ENCODE measurements around the gene RASD2. TPM values are rescaled to one million over a fixed set of nuclear protein-coding genes. Genes with fewer than 3 reads are reported as not detected.

Gene RASD2
- total and polyA plus RNA-seq, 8 donors, result 0.28 to 1.4 (median 0.59) TPM

DNA sequence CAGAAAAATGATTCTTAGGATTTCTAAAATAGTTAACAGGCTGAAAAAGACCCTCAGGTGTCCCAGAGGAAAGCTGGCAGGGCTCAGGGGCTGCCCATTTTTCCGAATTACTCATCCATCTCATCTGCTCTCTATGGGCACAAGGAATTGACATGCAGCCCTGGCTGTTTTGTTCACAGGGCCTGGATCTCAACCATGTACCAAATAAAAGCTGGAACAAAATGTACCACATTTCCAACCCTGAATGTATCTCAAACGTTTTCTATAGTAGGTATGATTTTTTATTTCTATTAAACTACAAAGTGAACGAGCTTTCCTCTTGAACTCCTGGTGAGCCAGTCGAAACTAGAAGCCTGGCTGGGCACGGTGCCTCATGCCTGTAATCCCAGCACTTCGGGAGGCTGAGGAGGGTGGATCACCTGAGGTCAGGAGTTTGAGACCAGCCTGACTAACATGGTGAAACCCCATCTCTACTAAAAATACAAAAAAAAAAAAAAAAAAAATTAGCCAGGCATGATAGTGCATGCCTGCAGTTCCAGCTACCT, 43.8 kb upstream of the RASD2 start:
- no peak for DNase-seq
- Histone ChIP-seq H3K9me3 (no peaks in the 10 kb centered on the region), H3K4me1 (no peaks in the 10 kb centered on the region), H3K27ac (no peak overlapping the region), H3K27me3 (no peaks in the 10 kb centered on the region), H3K36me3 (no peaks in the 10 kb centered on the region), H3K4me3 (no peak overlapping the region)
- 61 to 66% methylated on average over 6 of the region's 6 CpGs for WGBS, 2 donors
- no peak for ATAC-seq
- FAIRE-seq, result no peak
- TF ChIP-seq, protein P1, sequence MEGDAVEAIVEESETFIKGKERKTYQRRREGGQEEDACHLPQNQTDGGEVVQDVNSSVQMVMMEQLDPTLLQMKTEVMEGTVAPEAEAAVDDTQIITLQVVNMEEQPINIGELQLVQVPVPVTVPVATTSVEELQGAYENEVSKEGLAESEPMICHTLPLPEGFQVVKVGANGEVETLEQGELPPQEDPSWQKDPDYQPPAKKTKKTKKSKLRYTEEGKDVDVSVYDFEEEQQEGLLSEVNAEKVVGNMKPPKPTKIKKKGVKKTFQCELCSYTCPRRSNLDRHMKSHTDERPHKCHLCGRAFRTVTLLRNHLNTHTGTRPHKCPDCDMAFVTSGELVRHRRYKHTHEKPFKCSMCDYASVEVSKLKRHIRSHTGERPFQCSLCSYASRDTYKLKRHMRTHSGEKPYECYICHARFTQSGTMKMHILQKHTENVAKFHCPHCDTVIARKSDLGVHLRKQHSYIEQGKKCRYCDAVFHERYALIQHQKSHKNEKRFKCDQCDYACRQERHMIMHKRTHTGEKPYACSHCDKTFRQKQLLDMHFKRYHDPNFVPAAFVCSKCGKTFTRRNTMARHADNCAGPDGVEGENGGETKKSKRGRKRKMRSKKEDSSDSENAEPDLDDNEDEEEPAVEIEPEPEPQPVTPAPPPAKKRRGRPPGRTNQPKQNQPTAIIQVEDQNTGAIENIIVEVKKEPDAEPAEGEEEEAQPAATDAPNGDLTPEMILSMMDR (IDR thresholded peaks at IDR 0.05), result no peak
- intact Hi-C loops (cut with DNase I), result no loop called here

DNA sequence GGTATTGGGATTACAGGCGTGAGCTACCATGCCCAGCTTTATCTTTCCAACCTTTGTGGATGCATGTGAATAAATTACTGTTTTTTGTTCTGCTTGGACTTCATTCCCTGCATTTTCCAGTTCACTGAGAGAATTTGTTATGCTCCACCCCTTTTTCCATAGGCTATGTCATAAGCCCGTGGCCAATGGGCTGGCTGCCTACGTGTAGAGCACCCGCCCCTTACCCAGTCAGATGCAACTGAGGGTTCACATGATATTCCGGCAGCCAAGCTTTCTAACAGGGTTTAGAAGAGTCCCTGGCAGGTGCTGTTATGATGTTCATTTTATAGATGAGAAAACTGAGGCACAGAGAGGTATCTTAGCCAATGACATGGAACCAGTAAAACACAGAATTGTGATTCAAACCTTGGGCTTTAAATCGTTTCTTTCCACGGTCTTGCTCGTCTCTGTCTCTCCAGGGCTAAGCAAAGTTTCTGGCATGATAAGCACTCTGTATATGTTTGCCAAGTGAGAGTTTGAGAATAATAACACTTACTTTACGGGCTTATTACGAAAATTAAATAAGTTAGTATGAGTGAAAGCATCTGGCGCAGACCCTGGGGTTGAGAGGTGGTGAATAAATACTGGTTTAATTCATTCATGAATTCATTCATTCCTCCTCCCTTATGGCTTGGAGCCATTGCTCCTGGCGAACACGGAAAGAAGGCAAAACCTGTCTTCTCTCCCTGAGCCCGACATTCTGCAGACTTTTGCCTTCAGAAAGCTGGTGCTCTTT, 42.4 kb upstream of the RASD2 start:
- Histone ChIP-seq H3K9me3 (no peaks in the 10 kb centered on the region), H3K27me3 (no peaks in the 10 kb centered on the region), H3K36me3 (no peaks in the 10 kb centered on the region), H3K4me3 (no peak overlapping the region), H3K27ac (no peak overlapping the region), H3K4me1 (no peaks in the 10 kb centered on the region)
- WGBS, 2 donors, result 46 to 54% methylated on average over 14 of the region's 14 CpGs
- FAIRE-seq (no peak), DNase-seq (no peak), ATAC-seq (no peak)
- intact Hi-C loops (cut with DNase I), result no loop called here
- TF ChIP-seq, protein P1 (IDR thresholded peaks at IDR 0.05), result no peak

DNA sequence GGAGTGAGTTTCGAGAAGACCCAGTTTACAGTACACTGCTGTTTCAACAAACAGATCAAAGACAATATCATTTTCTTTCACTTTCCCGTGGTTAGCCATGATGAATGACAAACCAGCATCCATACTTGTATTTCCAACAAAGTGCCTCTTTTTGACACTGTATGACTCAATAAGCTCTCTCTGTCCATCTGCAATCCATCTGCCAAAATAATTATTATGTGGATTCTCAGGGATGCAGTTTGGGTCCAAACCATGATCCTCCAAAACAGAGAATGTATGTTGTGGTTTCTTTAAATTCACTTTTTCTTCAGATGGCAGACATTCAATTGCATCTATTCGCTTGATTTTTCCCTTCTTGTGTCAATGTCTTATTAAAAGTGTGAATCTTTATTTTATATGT, 37.8 kb upstream of the RASD2 start:
- intact Hi-C loops (cut with DNase I), result no loop called here

DNA sequence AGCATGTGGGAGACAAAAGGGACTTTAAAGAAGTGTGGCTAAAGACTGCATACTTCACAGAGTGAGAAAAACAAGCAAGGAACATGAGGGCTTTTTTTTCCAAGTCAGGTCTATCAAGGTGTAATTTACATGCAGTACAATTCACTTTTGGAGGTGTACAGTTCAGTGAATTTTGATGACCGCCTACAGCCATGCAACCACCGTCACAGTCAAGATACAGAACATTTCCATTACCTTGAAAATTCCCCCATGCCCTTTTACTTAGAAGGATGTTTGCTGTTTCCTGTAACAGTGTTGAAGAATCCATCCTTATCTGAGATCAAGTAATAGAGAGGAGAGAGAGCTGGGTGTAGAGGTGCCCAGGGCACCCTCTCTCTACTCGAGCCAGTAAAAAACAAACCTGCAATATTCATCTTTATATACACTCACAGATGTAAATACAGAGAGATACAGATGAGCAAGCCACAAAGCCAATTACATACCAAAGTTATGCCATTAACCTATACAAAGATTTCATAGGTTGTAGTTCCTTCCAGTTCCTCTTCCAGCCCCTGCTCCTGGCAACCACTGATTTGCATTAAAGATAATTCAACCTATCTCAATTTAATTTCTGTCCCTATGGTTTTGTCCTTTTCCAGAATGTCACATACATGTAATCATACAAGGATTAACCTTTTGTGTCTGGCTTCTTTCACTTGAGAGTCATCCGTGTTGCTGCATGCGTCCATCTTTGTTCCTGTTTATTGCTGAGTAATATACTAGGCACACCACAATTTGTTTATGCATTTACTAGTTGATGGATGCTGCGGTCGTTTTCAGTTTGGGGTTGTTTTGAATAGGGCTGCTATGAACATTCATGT, 35.0 kb upstream of the RASD2 start:
- DNase-seq, result no peak
- Histone ChIP-seq H3K27me3 (no peaks in the 10 kb centered on the region), H3K4me3 (no peak overlapping the region), H3K9me3 (no peaks in the 10 kb centered on the region), H3K27ac (no peak overlapping the region), H3K36me3 (no peaks in the 10 kb centered on the region), H3K4me1 (no peaks in the 10 kb centered on the region)
- WGBS, 2 donors, result 69 to 72% methylated on average over 7 of the region's 7 CpGs
- no peak for FAIRE-seq
- intact Hi-C loops (cut with DNase I), result no loop called here
- TF ChIP-seq, protein P1 (IDR thresholded peaks at IDR 0.05), result no peak
- no peak for ATAC-seq

More for the DNA sequence above, 37.8 kb upstream of the RASD2 start:
- TF ChIP-seq, protein P1 (IDR thresholded peaks at IDR 0.05), result no peak
- no peak for ATAC-seq
- Histone ChIP-seq H3K4me3 (no peak overlapping the region), H3K27ac (no peak overlapping the region), H3K4me1 (no peaks in the 10 kb centered on the region), H3K9me3 (no peaks in the 10 kb centered on the region), H3K27me3 (no peaks in the 10 kb centered on the region), H3K36me3 (no peaks in the 10 kb centered on the region)
- DNase-seq, result no peak
- no peak for FAIRE-seq
- 63 to 64% methylated on average over 3 of the region's 3 CpGs for WGBS, 2 donors

All from pancreas (tissue), 10 donors.